Mesenchymal stem cell (in vitro differentiated cells and primary cell): Measurements from ENCODE around the gene IL12A.

Experiments used
- DNase-seq: peaks from one replicate; pipeline ENCODE4 v3.0.0-alpha.2; 2013
- H2AFZ ChIP-seq: one replicate; pipeline ENCODE4 v1.6.1; 2013; ENCODE audit warnings: low read depth, mild to moderate bottlenecking, control low read depth, inconsistent platforms, low read length, moderate library complexity
- H2AK5ac ChIP-seq: 2 replicates; pipeline ENCODE4 v1.6.1; 2013; ENCODE audit warnings: low read length, moderate library complexity, mild to moderate bottlenecking, inconsistent platforms; ENCODE audit not compliant: severe bottlenecking
- H2BK120ac ChIP-seq: one replicate; pipeline ENCODE4 v1.6.1; 2013; ENCODE audit warnings: low read depth, mild to moderate bottlenecking, inconsistent platforms, low read length, moderate library complexity
- H2BK12ac ChIP-seq, 2 experiments: one replicate each; pipeline ENCODE4 v1.6.1; 2013; ENCODE audit warnings: inconsistent platforms in 2 of 2, low read length in 2 of 2, mild to moderate bottlenecking in 2 of 2, moderate library complexity in 2 of 2, control low read depth in 1 of 2
- H2BK15ac ChIP-seq: one replicate; pipeline ENCODE4 v1.6.1; 2013; ENCODE audit warnings: mild to moderate bottlenecking, low read depth, inconsistent platforms; ENCODE audit not compliant: poor library complexity, severe bottlenecking
- H2BK5ac ChIP-seq: 2 replicates; pipeline ENCODE4 v1.6.1; 2013; ENCODE audit warnings: low read depth, mild to moderate bottlenecking, low read length, control low read depth, inconsistent platforms; ENCODE audit not compliant: poor library complexity, severe bottlenecking
- H3K14ac ChIP-seq, 2 experiments: one replicate each; pipeline ENCODE4 v1.6.1; 2013; ENCODE audit warnings: inconsistent platforms in 2 of 2, low read length in 2 of 2, control low read depth in 1 of 2, mild to moderate bottlenecking in 1 of 2, moderate library complexity in 1 of 2
- H3K18ac ChIP-seq, 2 experiments: one replicate each; pipeline ENCODE4 v1.6.1; 2013; ENCODE audit warnings: inconsistent platforms in 2 of 2, low read length in 2 of 2, control low read depth in 1 of 2, low read depth in 1 of 2, mild to moderate bottlenecking in 1 of 2
- H3K23ac ChIP-seq, 2 experiments: one replicate each; pipeline ENCODE4 v1.6.1; 2013; ENCODE audit warnings: inconsistent platforms in 2 of 2, low read length in 2 of 2, mild to moderate bottlenecking in 2 of 2, moderate library complexity in 2 of 2, control low read depth in 1 of 2
- H3K27ac ChIP-seq: 2 replicates; pipeline ENCODE4 v1.5.1; 2013; ENCODE audit warnings: mild to moderate bottlenecking, moderate library complexity, low read length, control low read depth, inconsistent platforms; ENCODE audit not compliant: poor library complexity, severe bottlenecking
- H3K27me3 ChIP-seq, 2 experiments: 2 replicates each; pipeline versions ENCODE4 v1.6.1 to v1.7.0; 2013; ENCODE audit warnings: low read length in 2 of 2, mild to moderate bottlenecking in 2 of 2, moderate library complexity in 2 of 2, control low read depth in 1 of 2, inconsistent platforms in 1 of 2; ENCODE audit not compliant: control insufficient read depth in 1 of 2, insufficient read depth in 1 of 2
- H3K36me3 ChIP-seq, 2 experiments: 2 replicates each; pipeline versions ENCODE4 v1.6.1 to v1.7.0; 2013; ENCODE audit warnings: low read length in 2 of 2, control low read depth in 1 of 2, inconsistent platforms in 1 of 2, low read depth in 1 of 2, mild to moderate bottlenecking in 1 of 2; ENCODE audit not compliant: insufficient read depth in 2 of 2, control insufficient read depth in 1 of 2
- H3K4ac ChIP-seq, 2 experiments: one replicate each; pipeline ENCODE4 v1.6.1; 2013; ENCODE audit warnings: inconsistent platforms in 2 of 2, low read length in 2 of 2, mild to moderate bottlenecking in 2 of 2, moderate library complexity in 2 of 2, control low read depth in 1 of 2, low read depth in 1 of 2
- H3K4me1 ChIP-seq: 2 replicates; pipeline ENCODE4 v1.6.1; 2013; ENCODE audit warnings: low read depth, low read length, control low read depth; ENCODE audit not compliant: control insufficient read depth, insufficient read depth
- H3K4me2 ChIP-seq: 2 replicates; pipeline ENCODE4 v1.6.1; 2013; ENCODE audit warnings: low read length, mild to moderate bottlenecking, inconsistent platforms; ENCODE audit not compliant: poor library complexity, severe bottlenecking
- H3K4me3 ChIP-seq, 2 experiments: 2 replicates each; pipeline versions ENCODE4 v1.5.1 to v1.7.0; 2013; ENCODE audit warnings: low read length in 2 of 2, mild to moderate bottlenecking in 2 of 2, control low read depth in 1 of 2, low read depth in 1 of 2; ENCODE audit not compliant: insufficient read depth in 1 of 2
- H3K79me1 ChIP-seq: replicated peaks from 2 replicates; pipeline ENCODE4 v1.6.1; 2013; ENCODE audit warnings: mild to moderate bottlenecking, control low read depth, low read length, inconsistent platforms; ENCODE audit not compliant: poor library complexity, severe bottlenecking
- H3K9ac ChIP-seq: 2 replicates; pipeline ENCODE4 v1.7.0; 2013; ENCODE audit warnings: mild to moderate bottlenecking, low read length, moderate library complexity
- H3K9me3 ChIP-seq: 2 replicates; pipeline ENCODE4 v1.7.0; 2013; ENCODE audit warnings: mild to moderate bottlenecking, low read length; ENCODE audit not compliant: control insufficient read depth
- H4K8ac ChIP-seq: one replicate; pipeline ENCODE4 v1.6.1; 2013; ENCODE audit warnings: inconsistent platforms, mild to moderate bottlenecking, low read length, moderate library complexity
- H4K91ac ChIP-seq: one replicate; pipeline ENCODE4 v1.6.1; 2013; ENCODE audit warnings: mild to moderate bottlenecking, low read length, inconsistent platforms
- WGBS: methylation state at CpG from one replicate; pipeline ENCODE4 v1.1.7; 2013; ENCODE audit warnings: mixed read lengths; 5-methylcytosine and 5-hydroxymethylcytosine counted together

The IL12A gene

GRCh38 chr3:160020057-160020711 is 31.5 kb downstream of the IL12A start:
- Histone ChIP-seq H3K23ac (no peak overlapping the region), H2AK5ac (no peak overlapping the region), H2BK15ac (no peak overlapping the region), H3K4ac (no peak overlapping the region), H3K9me3 (no peaks in the 10 kb centered on the region), H3K79me1 (no peaks in the 10 kb centered on the region), H3K14ac (no peak overlapping the region), H3K4me3 (no peak overlapping the region), H3K4me2 (no peak overlapping the region), H2BK120ac (no peak overlapping the region), H2BK5ac (no peak overlapping the region), H3K36me3 (no peaks in the 10 kb centered on the region), H3K27me3 (peaks cover 0 to 7% of the 10 kb centered on the region in 2 experiments), H2AFZ (no peak overlapping the region), H3K4me1 (no peaks in the 10 kb centered on the region), H4K91ac (no peak overlapping the region), H3K9ac (no peak overlapping the region), H4K8ac (no peak overlapping the region), H2BK12ac (no peak overlapping the region), H3K27ac (no peak overlapping the region), H3K18ac (no peak overlapping the region)
- WGBS: 93% methylated on average over 4 of the region's 4 CpGs
- no peak for DNase-seq

GRCh38 chr3:160022068-160022467 is 33.4 kb downstream of the IL12A start:
- H3K27ac ChIP-seq: no peak overlapping the region
- no peak overlapping the region for H4K91ac ChIP-seq
- H3K9me3 ChIP-seq: no peaks in the 10 kb centered on the region
- DNase-seq: no peak
- peak overlapping the region; percentile 4 for H2BK15ac ChIP-seq
- peak overlapping the region; percentile 22 to 32 for H2BK12ac ChIP-seq
- no peak overlapping the region for H3K23ac ChIP-seq
- no peak overlapping the region for H3K4me2 ChIP-seq
- H3K18ac ChIP-seq: peak overlapping the region in 1 of 2 experiments; percentile 1
- H3K4ac ChIP-seq: no peak overlapping the region
- H2BK120ac ChIP-seq: no peak overlapping the region
- H3K27me3 ChIP-seq: peaks cover 0 to 7% of the 10 kb centered on the region in 2 experiments
- H3K36me3 ChIP-seq: no peaks in the 10 kb centered on the region
- H4K8ac ChIP-seq: no peak overlapping the region
- H3K14ac ChIP-seq: no peak overlapping the region
- 88% methylated on average over 8 of the region's 9 CpGs for WGBS
- no peak overlapping the region for H3K4me3 ChIP-seq
- no peak overlapping the region for H3K9ac ChIP-seq
- no peak overlapping the region for H2BK5ac ChIP-seq
- H3K4me1 ChIP-seq: no peaks in the 10 kb centered on the region
- H2AK5ac ChIP-seq: no peak overlapping the region
- H3K79me1 ChIP-seq: no peaks in the 10 kb centered on the region
- no peak overlapping the region for H2AFZ ChIP-seq

- no peak overlapping the region for H3K14ac ChIP-seq
- H4K8ac ChIP-seq: no peak overlapping the region
- H2BK15ac ChIP-seq: no peak overlapping the region
- no peak overlapping the region for H3K9ac ChIP-seq
- no peak overlapping the region for H2BK120ac ChIP-seq
- peak overlapping the region in 1 of 2 experiments; percentile 4 for H3K18ac ChIP-seq
- no peak overlapping the region for H3K4me2 ChIP-seq
- H3K23ac ChIP-seq: no peak overlapping the region
- no peaks in the 10 kb centered on the region for H3K79me1 ChIP-seq
- H2AK5ac ChIP-seq: no peak overlapping the region
- H3K27me3 ChIP-seq: peaks cover 0 to 7% of the 10 kb centered on the region in 2 experiments
- H4K91ac ChIP-seq: no peak overlapping the region
- no peaks in the 10 kb centered on the region for H3K9me3 ChIP-seq
- peak; percentile 83 for DNase-seq
- no peak overlapping the region for H2BK5ac ChIP-seq
- H2AFZ ChIP-seq: no peak overlapping the region
- 8% methylated on average over 1 of the region's 1 CpG for whole genome bisulfite sequencing
- no peak overlapping the region for H3K4me3 ChIP-seq
- H3K4me1 ChIP-seq: peaks cover 1% of the 10 kb centered on the region
- no peak overlapping the region for H3K27ac ChIP-seq
- H3K36me3 ChIP-seq: no peaks in the 10 kb centered on the region
- no peak overlapping the region for H2BK12ac ChIP-seq
- H3K4ac ChIP-seq: no peak overlapping the region
These were observed 34.8 kb downstream of the IL12A start for GRCh38 chr3:160023476-160023875.

DNA sequence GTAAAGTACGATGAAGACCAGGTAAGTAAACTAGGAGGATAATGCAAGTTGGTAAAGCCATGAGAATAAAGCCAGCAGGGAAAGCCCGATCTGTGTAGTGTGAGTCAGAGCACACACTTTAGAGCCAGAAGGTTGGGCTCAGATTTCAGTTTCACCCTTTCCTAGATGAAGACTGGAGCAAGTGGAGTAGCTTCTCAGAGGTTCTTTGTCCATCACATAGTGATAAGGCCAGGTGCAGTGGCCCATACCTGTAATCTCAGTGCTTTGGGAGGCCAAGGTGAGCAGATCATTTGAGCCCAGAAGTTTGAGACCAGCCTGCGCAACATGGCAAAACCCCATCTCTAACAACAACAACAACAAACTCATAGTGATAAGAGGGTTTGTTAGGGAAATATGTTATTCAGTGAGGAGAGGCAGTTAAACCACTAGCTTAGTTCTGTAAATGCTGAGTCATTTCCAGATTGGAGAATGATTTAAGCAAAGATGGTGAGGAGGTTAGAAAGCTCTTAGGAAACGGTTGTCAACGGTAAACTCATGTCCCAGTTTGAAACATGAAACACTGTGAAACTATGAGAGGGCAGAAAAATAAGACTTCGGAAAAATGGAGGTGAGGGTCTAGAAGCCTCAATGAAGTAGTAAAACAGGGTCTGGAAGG is 39.0 kb downstream of the IL12A start:
- DNase-seq: peak; percentile 80
- Histone ChIP-seq H3K4me3 (peak overlapping the region in 1 of 2 experiments; percentile 7), H3K4me2 (no peak overlapping the region), H4K8ac (no peak overlapping the region), H2BK120ac (no peak overlapping the region), H3K18ac (peak overlapping the region; percentile 16 to 88), H3K23ac (no peak overlapping the region), H3K9me3 (no peaks in the 10 kb centered on the region), H2AK5ac (no peak overlapping the region), H3K27ac (peak overlapping the region; percentile 52), H2AFZ (no peak overlapping the region), H3K4me1 (peaks cover 1% of the 10 kb centered on the region), H4K91ac (no peak overlapping the region), H2BK12ac (peak overlapping the region in 1 of 2 experiments; percentile 99), H2BK15ac (no peak overlapping the region), H3K36me3 (no peaks in the 10 kb centered on the region), H3K4ac (no peak overlapping the region), H3K79me1 (no peaks in the 10 kb centered on the region), H3K27me3 (no peaks in the 10 kb centered on the region), H2BK5ac (no peak overlapping the region), H3K9ac (peak overlapping the region; percentile 70), H3K14ac (no peak overlapping the region)
- WGBS: 39% methylated on average over 5 of the region's 6 CpGs
